GM12878 (cell line): ENCODE measurements around the gene ITLN1. TPM values are rescaled to one million over a fixed set of nuclear protein-coding genes. Genes with fewer than 3 reads are reported as not detected.

ENCODE experiments used
- ATAC-seq: fragments of 200-7000 bp; cut with Tn5 transposase; 3 replicates; pipeline ENCODE4 v1.9.1; 2020; ENCODE audit warnings: mild to moderate bottlenecking, moderate library complexity
- BruUV-seq: library from RNA; stranded (reverse); fragments of 400-500 nt; replicated peaks from 2 replicates; lab custom pipeline; 2021; lab: Mats Ljungman, UMichigan
- CTCF ChIA-PET: fragments of 300-600 bp; sonication (Branson Sonifier 250); formaldehyde crosslinking; extraction: SDS; loops from one replicate; lab custom pipeline; 2021; ENCODE audit warnings: inconsistent platforms; lab: Yijun Ruan, JAX
- POLR2A ChIA-PET: fragments of 350-600 bp; formaldehyde crosslinking; extraction: SDS; loops from one replicate; lab custom pipeline; 2021; ENCODE audit warnings: inconsistent platforms; lab: Charles Lee
- RAD21 ChIA-PET: fragments of 300-600 bp; sonication (Branson Sonifier 250); formaldehyde crosslinking; loops from one replicate; lab custom pipeline; 2023; ENCODE audit warnings: antibody characterized with exemption; ENCODE audit not compliant: unreplicated experiment; lab: Charles Lee
- SMC1A ChIA-PET: fragments of 300-600 bp; sonication (Branson Sonifier 250); formaldehyde crosslinking; loops from one replicate; lab custom pipeline; 2023; ENCODE audit not compliant: unreplicated experiment, uncharacterized antibody; lab: Charles Lee
- DNase-seq: peaks from one replicate; pipeline ENCODE4 v3.0.0-alpha.2; 2011; ENCODE audit warnings: low read depth, low spot score
- FAIRE-seq: peaks from 3 replicates; lab custom pipeline; 2011; peaks lifted over from hg19 to GRCh38; lab: Jason Lieb, UNC
- H2AFZ ChIP-seq: 2 replicates; pipeline ENCODE4 v1.6.0; 2011; ENCODE audit warnings: low read depth, low read length, control low read depth; ENCODE audit not compliant: control insufficient read depth
- H3K27ac ChIP-seq: 2 replicates; pipeline ENCODE4 v1.5.1; 2011; ENCODE audit warnings: control low read depth; ENCODE audit not compliant: control insufficient read depth, insufficient read depth
- H3K27me3 ChIP-seq, 2 experiments: replicated peaks in 1 of 2; 2 replicates each; pipeline versions ENCODE4 v1.6.0 to v1.6.1; 2011; ENCODE audit warnings: low read length in 1 of 2; ENCODE audit not compliant: control insufficient read depth in 2 of 2, insufficient read depth in 2 of 2
- H3K36me3 ChIP-seq, 2 experiments: 2 replicates each; pipeline ENCODE4 v1.5.1; 2011; ENCODE audit warnings: low read length in 1 of 2; ENCODE audit not compliant: control insufficient read depth in 2 of 2, insufficient read depth in 2 of 2
- H3K4me1 ChIP-seq: 2 replicates; pipeline ENCODE4 v1.6.1; 2011; ENCODE audit warnings: mild to moderate bottlenecking, low read length, moderate library complexity, mixed read lengths; ENCODE audit not compliant: control insufficient read depth, insufficient read depth
- H3K4me2 ChIP-seq: 2 replicates; pipeline ENCODE4 v1.6.0; 2011; ENCODE audit warnings: control low read depth; ENCODE audit not compliant: control insufficient read depth, insufficient read depth
- H3K4me3 ChIP-seq: fragments of 200-600 bp; sonication (generic); 2 replicates; pipeline ENCODE4 v1.5.1; 2016
- H3K79me2 ChIP-seq: 2 replicates; pipeline ENCODE4 v1.6.0; 2011; ENCODE audit warnings: low read length; ENCODE audit not compliant: control insufficient read depth, insufficient read depth
- H3K9ac ChIP-seq: 2 replicates; pipeline ENCODE4 v1.8.0; 2011; ENCODE audit warnings: low read length, control low read depth, mixed read lengths; ENCODE audit not compliant: control insufficient read depth, insufficient read depth
- H3K9me3 ChIP-seq: replicated peaks from 3 replicates; pipeline ENCODE4 v1.5.1; 2011; ENCODE audit warnings: mild to moderate bottlenecking, low read length; ENCODE audit not compliant: control insufficient read depth, insufficient read depth
- H4K20me1 ChIP-seq: 2 replicates; pipeline ENCODE4 v1.6.0; 2011; ENCODE audit not compliant: control insufficient read depth, insufficient read depth
- CREM ChIP-seq: IDR thresholded peaks from 2 replicates; pipeline ENCODE4 v1.6.1; 2014; ENCODE audit warnings: antibody characterized with exemption, low read depth
- E2F8 ChIP-seq: fragments of 450-650 bp; IDR thresholded peaks from 2 replicates; pipeline ENCODE4 v1.6.1; 2018; ENCODE audit warnings: mild to moderate bottlenecking, low read depth, moderate library complexity; ENCODE audit not compliant: partially characterized antibody
- ESRRA ChIP-seq: IDR thresholded peaks from 2 replicates; pipeline ENCODE4 v1.6.1; 2012; ENCODE audit warnings: mild to moderate bottlenecking, low read length, improper control_type of control experiment
- HCFC1 ChIP-seq: fragments of 150-350 bp; IDR thresholded peaks from 2 replicates; pipeline ENCODE4 v1.6.1; 2014; ENCODE audit warnings: low read length
- IRF4 ChIP-seq: IDR thresholded peaks from 2 replicates; pipeline ENCODE4 v1.6.1; 2011; ENCODE audit warnings: low read depth, low read length
- POU2F2 ChIP-seq: IDR thresholded peaks from 3 replicates; pipeline ENCODE4 v1.6.1; 2011; ENCODE audit warnings: low read depth, mild to moderate bottlenecking, low read length, borderline replicate concordance
- RAD21 ChIP-seq: IDR thresholded peaks from 2 replicates; pipeline ENCODE4 v1.6.1; 2011; ENCODE audit warnings: mild to moderate bottlenecking, low read depth, low read length, moderate library complexity; ENCODE audit not compliant: insufficient read depth
- RCOR1 ChIP-seq: conservative IDR thresholded peaks from 2 replicates; pipeline ENCODE4 v1.6.1; 2012; ENCODE audit warnings: low read depth, low read length, improper control_type of control experiment
- TCF3 ChIP-seq: IDR thresholded peaks from 2 replicates; pipeline ENCODE4 v1.6.1; 2012; ENCODE audit warnings: low read depth, mild to moderate bottlenecking, low read length, borderline replicate concordance; ENCODE audit not compliant: insufficient read depth
- WGBS: methylation state at CpG from one replicate; pipeline ENCODE4 v1.1.6; 2016; ENCODE audit warnings: low lambda C conversion rate; ENCODE audit not compliant: insufficient replicate concordance, insufficient coverage; ENCODE audit errors: missing lambda C conversion rate; 5-methylcytosine and 5-hydroxymethylcytosine counted together
- in situ Hi-C: fragments of 300-500 bp; cut with MboI; formaldehyde crosslinking; loops from 9 replicates; pipeline ENCODE4 v1.14.3; 2018; ENCODE audit warnings: mixed read lengths
- intact Hi-C: fragments of 100-400 bp; cut with micrococcal nuclease; formaldehyde crosslinking; loops from one replicate; pipeline ENCODE4 v1.14.2; 2022; ENCODE audit not compliant: unreplicated experiment
- polyA plus RNA-seq, 11 experiments: library from polyadenylated mRNA; depleted of rRNA in 4 of 11; unstranded in 6 of 11; stranded (reverse) in 5 of 11; fragments of >200 nt; fragmentation: Nextera tagmentation in 4 of 11; fragmentation: Illumina TruSeq in 1 of 11; extraction: Ambion mirVana in 4 of 11; extraction: Trizol in 1 of 11; gene quantifications; 1 replicate in 1 of 11; 2 replicates in 10 of 11; pipeline versions ENCODE4 v1.2.1 to v1.2.3, GENCODE V29; 2011 to 2016; ENCODE audit warnings: inconsistent platforms in 2 of 11, missing spikeins in 2 of 11, low read depth in 1 of 11
- total RNA-seq, 4 experiments: library from RNA; depleted of rRNA in 3 of 4; stranded (reverse); fragments of >200 nt in 3 of 4; fragmentation: Illumina TruSeq in 1 of 4; extraction: Trizol in 1 of 4; gene quantifications; 2 replicates each; pipeline versions ENCODE4 v1.2.1 to v1.2.3, GENCODE V29; 2013 to 2021

ITLN1 gene
- total and polyA plus RNA-seq, 10 of the 15 experiments (the other 5 are each of a cell fraction or from before 2014, with no cell fraction given) = not detected

GRCh38 chr1:160925652-160926244, 40.8 kb upstream of the ITLN1 start:
- peaks cover 2% of the 10 kb centered on the region; the same call in 2 of the 3 replicates for H3K9me3 ChIP-seq
- WGBS = 23% methylated on average over 5 of the region's 5 CpGs
- no peaks in the 10 kb centered on the region for H3K36me3 ChIP-seq
- TF ChIP-seq RAD21 (no peak), HCFC1 (no peak), RCOR1 (no peak), POU2F2 (no peak), CREM (no peak), TCF3 (no peak), ESRRA (no peak), E2F8 (no peak), IRF4 (no peak)
- DNase-seq (no peak), ATAC-seq (no peak), FAIRE-seq (no peak)
- SMC1A ChIA-PET = no interaction called here
- POLR2A ChIA-PET = interaction anchor here (0.7 kb wide), 1 partner anchor 206 kb away, joined by 6 read pairs; no protein-coding TSS in a partner anchor
- H3K9ac ChIP-seq = no peak overlapping the region
- H3K4me2 ChIP-seq = no peak overlapping the region
- H3K4me1 ChIP-seq = no peaks in the 10 kb centered on the region
- H2AFZ ChIP-seq = no peak overlapping the region
- no TSS peak for BruUV-seq
- CTCF ChIA-PET = interaction anchor here (0.7 to 1.2 kb wide), 2 partner anchors 28 to 527 kb away, joined by 3 to 5 read pairs; no protein-coding TSS in a partner anchor
- no peaks in the 10 kb centered on the region for H4K20me1 ChIP-seq
- H3K79me2 ChIP-seq = no peaks in the 10 kb centered on the region
- no peaks in the 10 kb centered on the region for H3K27me3 ChIP-seq
- H3K27ac ChIP-seq = no peak overlapping the region
- RAD21 ChIA-PET = no interaction called here
- H3K4me3 ChIP-seq = no peak overlapping the region
- in situ Hi-C loops (no loop called here), intact Hi-C loops (no loop called here)
